WI38 (cell line): ENCODE results near the gene LNX1.

Experiments
- H3K4me3 ChIP-seq: 2 replicates; pipeline ENCODE4 v1.5.1; 2011; ENCODE audit warnings: low read depth, mild to moderate bottlenecking, control low read depth, low read length
- TF ChIP-seq, protein P1 (sequence below): IDR thresholded peaks from 2 replicates; pipeline ENCODE4 v1.5.1; 2012; ENCODE audit warnings: low read depth, mild to moderate bottlenecking, control low read depth, low read length

The LNX1 gene

DNA sequence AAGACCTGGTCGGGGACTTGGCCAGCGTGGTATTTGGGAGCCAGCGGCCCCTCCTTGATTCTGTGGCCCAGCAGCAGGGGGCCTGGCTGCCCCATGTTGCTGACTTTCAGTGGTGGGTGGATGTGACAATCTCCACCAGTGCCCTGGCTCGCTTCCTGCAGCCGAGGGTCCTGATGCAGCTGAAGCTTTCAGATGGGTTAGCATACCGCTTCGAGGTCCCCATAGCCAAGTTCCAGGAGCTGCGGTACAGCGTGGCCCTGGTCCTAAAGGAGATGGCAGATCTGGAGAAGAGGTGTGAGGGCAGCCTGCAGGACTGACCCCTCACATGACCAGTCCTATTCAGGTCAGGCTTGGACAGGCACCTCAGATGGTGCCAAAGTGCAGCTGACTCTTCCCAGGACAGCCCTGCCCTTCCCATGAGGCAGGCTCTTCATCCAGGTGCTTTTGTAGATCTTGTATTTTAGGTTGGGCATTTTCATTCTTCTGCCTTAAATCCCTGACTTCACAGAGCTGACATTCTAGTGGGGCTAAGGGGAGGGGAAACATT is 15.1 kb downstream of the LNX1 start:
- TF ChIP-seq, protein P1, sequence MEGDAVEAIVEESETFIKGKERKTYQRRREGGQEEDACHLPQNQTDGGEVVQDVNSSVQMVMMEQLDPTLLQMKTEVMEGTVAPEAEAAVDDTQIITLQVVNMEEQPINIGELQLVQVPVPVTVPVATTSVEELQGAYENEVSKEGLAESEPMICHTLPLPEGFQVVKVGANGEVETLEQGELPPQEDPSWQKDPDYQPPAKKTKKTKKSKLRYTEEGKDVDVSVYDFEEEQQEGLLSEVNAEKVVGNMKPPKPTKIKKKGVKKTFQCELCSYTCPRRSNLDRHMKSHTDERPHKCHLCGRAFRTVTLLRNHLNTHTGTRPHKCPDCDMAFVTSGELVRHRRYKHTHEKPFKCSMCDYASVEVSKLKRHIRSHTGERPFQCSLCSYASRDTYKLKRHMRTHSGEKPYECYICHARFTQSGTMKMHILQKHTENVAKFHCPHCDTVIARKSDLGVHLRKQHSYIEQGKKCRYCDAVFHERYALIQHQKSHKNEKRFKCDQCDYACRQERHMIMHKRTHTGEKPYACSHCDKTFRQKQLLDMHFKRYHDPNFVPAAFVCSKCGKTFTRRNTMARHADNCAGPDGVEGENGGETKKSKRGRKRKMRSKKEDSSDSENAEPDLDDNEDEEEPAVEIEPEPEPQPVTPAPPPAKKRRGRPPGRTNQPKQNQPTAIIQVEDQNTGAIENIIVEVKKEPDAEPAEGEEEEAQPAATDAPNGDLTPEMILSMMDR, result no peak
- no peak overlapping the region for H3K4me3 ChIP-seq

DNA sequence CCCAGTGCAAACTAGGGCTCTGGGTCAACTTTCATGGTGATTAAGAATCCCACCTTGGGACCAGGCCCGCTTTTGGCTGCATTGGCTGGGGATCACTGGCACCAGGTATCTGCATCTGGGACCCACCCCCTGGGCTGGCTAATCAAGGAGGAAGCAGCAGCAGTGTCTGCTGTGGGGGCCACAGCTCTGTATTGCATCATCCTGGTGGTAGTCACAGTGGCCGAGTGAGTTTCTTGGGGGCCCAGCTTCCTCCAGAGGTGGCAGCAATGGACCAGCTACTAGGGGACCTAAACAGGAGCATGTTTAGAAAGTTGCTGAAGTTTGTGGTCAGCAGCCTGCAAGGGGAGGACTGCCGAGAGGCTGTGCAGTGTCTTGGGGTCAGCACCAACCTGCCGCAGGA is 15.7 kb downstream of the LNX1 start:
- TF ChIP-seq, protein P1, result no peak
- H3K4me3 ChIP-seq, result no peak overlapping the region

DNA sequence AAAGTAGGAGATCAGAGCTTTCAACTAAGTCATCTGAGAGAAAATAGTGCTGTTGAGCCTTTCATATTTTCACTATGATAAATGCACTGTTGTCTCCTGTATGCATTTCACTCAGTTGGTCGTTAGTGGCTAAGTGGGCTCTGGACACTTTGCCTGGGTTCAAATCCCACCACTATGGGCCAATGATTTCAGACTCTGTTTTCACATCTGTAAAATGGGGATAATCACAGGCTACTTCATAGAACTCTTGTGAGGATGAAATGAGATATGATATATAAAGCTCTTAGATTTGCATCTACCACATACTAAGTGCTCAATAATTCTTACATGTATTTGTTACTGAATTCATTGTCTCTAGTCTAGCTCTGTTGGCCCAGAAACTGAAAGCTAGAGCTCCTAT is 16.8 kb downstream of the LNX1 start:
- no peak overlapping the region for H3K4me3 ChIP-seq
- TF ChIP-seq, protein P1, result no peak

DNA sequence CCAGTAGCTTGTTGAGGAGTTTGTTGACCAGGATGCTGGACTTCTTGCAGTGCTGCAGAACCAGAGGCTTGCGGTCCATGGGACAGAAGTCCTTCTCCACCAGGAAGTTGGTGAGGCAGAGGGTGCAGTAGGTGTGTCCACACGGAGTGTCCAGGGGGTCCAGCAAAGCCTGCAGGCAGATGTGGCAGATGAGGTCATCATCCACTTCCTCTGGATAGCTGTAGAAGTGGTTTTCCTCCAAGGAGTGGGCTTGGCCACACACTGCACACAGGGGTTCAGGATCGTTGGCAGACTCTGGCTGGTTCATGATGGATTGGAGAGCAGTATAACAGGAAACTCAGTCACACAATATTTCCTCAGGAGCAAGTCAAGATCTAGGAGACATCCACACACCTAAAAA is 17.6 kb downstream of the LNX1 start:
- no peak overlapping the region for H3K4me3 ChIP-seq
- TF ChIP-seq, protein P1, result no peak

DNA sequence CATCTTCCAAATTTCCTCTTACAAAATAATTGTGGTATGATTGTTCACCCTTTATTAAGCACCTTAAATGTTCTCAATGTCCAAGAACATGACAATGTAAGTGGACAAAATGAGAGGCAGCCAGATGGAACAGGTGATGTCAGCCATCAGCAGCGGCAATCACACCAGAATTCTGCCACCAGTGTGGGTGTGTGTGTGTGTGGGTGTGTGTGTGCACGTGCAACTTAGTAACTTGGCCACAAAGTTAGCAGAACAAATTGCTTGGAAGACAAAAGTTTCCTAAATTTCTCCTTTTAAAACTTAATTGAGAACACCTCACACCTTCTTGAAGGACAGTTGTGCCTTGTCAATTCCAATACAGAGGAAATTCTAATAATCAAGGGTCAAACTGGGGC is 18.7 kb downstream of the LNX1 start:
- no peak overlapping the region for H3K4me3 ChIP-seq
- TF ChIP-seq, protein P1, result no peak

DNA sequence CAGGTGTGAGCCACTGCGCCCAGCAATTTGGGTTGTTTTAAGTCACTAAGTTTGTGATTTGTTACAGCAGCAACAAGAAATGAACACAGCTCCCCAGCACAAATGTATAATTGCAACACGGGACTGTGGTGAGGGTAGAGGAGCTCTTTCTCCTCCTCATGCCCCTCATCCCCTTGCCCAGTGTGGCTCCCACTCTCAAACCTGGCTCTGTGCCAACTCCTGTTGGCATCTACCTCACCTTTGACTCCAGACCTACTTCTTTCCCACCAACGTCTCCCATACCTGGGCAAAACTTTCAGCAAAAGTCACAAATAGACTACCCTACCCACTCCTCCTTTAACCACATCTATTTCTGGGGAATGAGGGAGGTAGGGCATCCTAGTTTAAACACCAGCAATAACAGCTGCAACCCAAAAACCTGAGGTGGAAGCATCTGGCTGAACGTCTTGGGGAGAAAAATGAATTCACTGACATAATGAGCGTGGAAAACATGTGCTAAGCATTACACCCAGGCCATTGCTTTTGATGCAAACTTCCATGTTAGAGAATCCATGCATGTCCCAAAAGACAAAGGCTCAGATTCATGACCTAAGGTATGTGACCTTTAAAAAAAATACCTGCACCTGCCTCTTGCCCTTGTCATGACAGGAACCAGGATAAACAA is 19.2 kb downstream of the LNX1 start:
- TF ChIP-seq, protein P1, result no peak
- no peak overlapping the region for H3K4me3 ChIP-seq

DNA sequence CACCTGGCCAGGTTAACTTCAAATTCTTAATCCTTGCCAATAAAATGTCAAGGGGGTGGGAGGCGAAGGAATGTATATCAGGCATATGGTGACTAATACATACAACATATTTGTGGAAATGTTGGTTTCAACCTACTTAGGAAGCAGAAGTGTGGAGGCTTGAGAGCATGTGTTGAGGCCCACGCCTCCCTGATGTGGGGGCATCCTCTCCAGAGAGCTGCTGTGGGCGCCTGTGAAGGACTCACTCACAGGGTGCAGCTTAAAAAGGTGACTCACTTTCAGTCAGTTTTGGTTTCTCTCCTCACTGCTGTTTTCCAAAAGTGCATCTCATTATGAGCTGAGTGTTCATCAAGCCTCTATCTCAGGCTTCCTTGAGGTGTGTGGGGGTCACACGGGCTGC is 27.5 kb downstream of the LNX1 start:
- TF ChIP-seq, protein P1, result no peak

More for the DNA sequence above, 27.5 kb downstream of the LNX1 start:
- no peak overlapping the region for H3K4me3 ChIP-seq
